ENCODE results near the gene TIMELESS. TPM values are rescaled to one million over a fixed set of nuclear protein-coding genes. Genes with fewer than 3 reads are reported as not detected.
"Not testable (repeated sequence)": the region's sequence is repeated elsewhere in the genome, so short reads cannot be mapped to it uniquely, and the experiment has no call there.

TIMELESS gene
- total RNA-seq (2022) (40.1 and 43.2 TPM in 2 replicates), Bru-seq, nascent RNA (percentile 61 among the genes with signal in this experiment), BruChase-seq, experiment 1, labeled RNA remaining after a 2-hour chase (percentile 69 among the genes with signal in this experiment), BruChase-seq, experiment 2, labeled RNA remaining after a 6-hour chase (percentile 80 among the genes with signal in this experiment)
- long read RNA-seq, full-length matches to known transcripts = 37 of 68 reads
- long read RNA-seq, partial matches to known transcripts = 16 of 68 reads
- long read RNA-seq, other reads (novel, unspliced or antisense) = 15 of 68 reads

- H3K4me3 ChIP-seq (ENCODE audit: low read depth, low read length) = peak within 1 kb of the TSS; percentile 65
- no peaks in the 10 kb centered on the region for H3K36me3 ChIP-seq (ENCODE audit: control insufficient read depth, insufficient read depth, low read length)
- peak within 1 kb of the TSS; percentile 89 for H3K27ac Mint-ChIP-seq (ENCODE audit: unreplicated experiment)
- CTCF ChIA-PET = interaction anchor here (0.6 to 2.5 kb wide), 7 partner anchors 11 to 133 kb away, joined by 3 to 12 read pairs (median 4); partner anchors contain the start of genes CNPY2 and STAT2
- intact Hi-C loops (cut with micrococcal nuclease; ENCODE audit: unreplicated experiment) = loop anchor here (1.0 to 5.0 kb wide), 3 partner anchors 16 to 117 kb away; partner anchors contain the start of genes PAN2 and STAT2
- peaks cover 4% of the 10 kb centered on the region; the same call in 1 of the 2 replicates for H3K4me1 ChIP-seq
- peaks cover 21% of the 10 kb centered on the region for H3K36me3 Mint-ChIP-seq (ENCODE audit: insufficient read depth, unreplicated experiment)
- POLR2A ChIA-PET = interaction anchor here (0.9 to 2.2 kb wide), 7 partner anchors 9 to 150 kb away, joined by 3 to 15 read pairs (median 3); partner anchors contain the start of genes CNPY2, PAN2 and STAT2
- peak; percentile 85 to 92 for DNase-seq
- no peaks in the 10 kb centered on the region for H3K9me3 ChIP-seq
- H3K27me3 Mint-ChIP-seq (ENCODE audit: insufficient read depth, unreplicated experiment) = no peaks in the 10 kb centered on the region
- H3K9me3 Mint-ChIP-seq (ENCODE audit: unreplicated experiment) = peaks cover 12% of the 10 kb centered on the region
- peak within 1 kb of the TSS; percentile 83 for H3K4me3 Mint-ChIP-seq (ENCODE audit: unreplicated experiment)
- TSS peak; percentile 75 for BruUV-seq (replicated peaks)
- peaks cover 16% of the 10 kb centered on the region for H3K4me1 Mint-ChIP-seq (ENCODE audit: low read depth, unreplicated experiment)
- H3K27me3 ChIP-seq (replicated peaks; ENCODE audit: control insufficient read depth, insufficient read depth, low read length) = no peaks in the 10 kb centered on the region
- no peak for TF ChIP-seq CTCF (IDR thresholded peaks at IDR 0.05; ENCODE audit: insufficient read depth in 1 of 2, low read depth in 1 of 2, low read length in 1 of 2, severe bottlenecking in 1 of 2, unreplicated experiment in 1 of 2)
Measured at GRCh38 chr12:56448860-56449621, at the start of gene TIMELESS. Gene TIMELESS (minus strand): TSS chr12:56449426. CDS start chr12:56434170, 15,256 bp downstream.

- H3K27ac Mint-ChIP-seq (ENCODE audit: unreplicated experiment); POLR2A ChIA-PET; H3K9me3 ChIP-seq; H3K4me1 Mint-ChIP-seq (ENCODE audit: low read depth, unreplicated experiment); H3K4me3 ChIP-seq (ENCODE audit: low read depth, low read length); H3K27me3 Mint-ChIP-seq (ENCODE audit: insufficient read depth, unreplicated experiment); DNase-seq; BruUV-seq (replicated peaks); H3K4me1 ChIP-seq; H3K36me3 ChIP-seq (ENCODE audit: control insufficient read depth, insufficient read depth, low read length); H3K36me3 Mint-ChIP-seq (ENCODE audit: insufficient read depth, unreplicated experiment); H3K4me3 Mint-ChIP-seq (ENCODE audit: unreplicated experiment); CTCF ChIA-PET; H3K9me3 Mint-ChIP-seq (ENCODE audit: unreplicated experiment); H3K27me3 ChIP-seq (replicated peaks; ENCODE audit: control insufficient read depth, insufficient read depth, low read length): not testable (repeated sequence)
- intact Hi-C loops (cut with micrococcal nuclease; ENCODE audit: unreplicated experiment) = loop anchor here (5.0 kb wide), 1 partner anchor 94 kb away; no protein-coding TSS in a partner anchor
Measured at GRCh38 chr12:56498126-56498902, 49.1 kb upstream of the TIMELESS start.

GRCh38 chr12:56496704-56497103 lies 47.5 kb upstream of the TIMELESS start:
- H3K36me3 ChIP-seq (ENCODE audit: control insufficient read depth, insufficient read depth, low read length); H3K4me3 Mint-ChIP-seq (ENCODE audit: unreplicated experiment); H3K36me3 Mint-ChIP-seq (ENCODE audit: insufficient read depth, unreplicated experiment); H3K9me3 Mint-ChIP-seq (ENCODE audit: unreplicated experiment); H3K4me1 Mint-ChIP-seq (ENCODE audit: low read depth, unreplicated experiment); H3K27me3 Mint-ChIP-seq (ENCODE audit: insufficient read depth, unreplicated experiment); H3K4me3 ChIP-seq (ENCODE audit: low read depth, low read length); POLR2A ChIA-PET; H3K27me3 ChIP-seq (replicated peaks; ENCODE audit: control insufficient read depth, insufficient read depth, low read length); H3K4me1 ChIP-seq; H3K9me3 ChIP-seq; H3K27ac Mint-ChIP-seq (ENCODE audit: unreplicated experiment); BruUV-seq (replicated peaks): not testable (repeated sequence)
- CTCF ChIA-PET = interaction anchor here (0.8 kb wide), 1 partner anchor 140 kb away, joined by 3 read pairs; no protein-coding TSS in a partner anchor
- TF ChIP-seq CTCF (IDR thresholded peaks at IDR 0.05; ENCODE audit: insufficient read depth in 1 of 2, low read depth in 1 of 2, low read length in 1 of 2, severe bottlenecking in 1 of 2, unreplicated experiment in 1 of 2) = peak in 1 of 2 experiments; percentile 16
- intact Hi-C loops (cut with micrococcal nuclease; ENCODE audit: unreplicated experiment) = loop anchor here (5.0 kb wide), 1 partner anchor 96 kb away; no protein-coding TSS in a partner anchor
- peak; percentile 49 to 60 for DNase-seq

DNA sequence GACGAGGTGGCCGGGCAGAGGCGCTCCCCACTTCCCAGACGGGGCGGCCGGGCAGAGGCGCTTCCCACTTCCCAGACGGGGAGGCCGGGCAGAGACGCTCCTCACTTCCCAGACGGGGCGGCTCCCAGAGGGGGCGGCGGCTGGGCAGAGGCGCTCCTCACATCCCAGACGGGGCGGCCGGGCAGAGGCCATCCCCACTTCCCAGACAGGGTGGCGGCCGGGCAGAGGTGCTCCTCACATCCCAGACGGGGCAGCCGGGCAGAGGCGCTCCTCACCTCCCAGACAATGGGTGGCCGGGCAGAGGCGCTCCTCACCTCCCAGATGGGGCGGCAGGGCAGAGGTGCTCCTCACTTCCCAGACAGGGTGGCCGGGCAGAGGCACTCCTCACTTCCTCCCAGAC lies 45.3 kb upstream of the TIMELESS start:
- POLR2A ChIA-PET; H3K27me3 ChIP-seq (replicated peaks; ENCODE audit: control insufficient read depth, insufficient read depth, low read length); H3K36me3 Mint-ChIP-seq (ENCODE audit: insufficient read depth, unreplicated experiment); H3K36me3 ChIP-seq (ENCODE audit: control insufficient read depth, insufficient read depth, low read length); H3K27ac Mint-ChIP-seq (ENCODE audit: unreplicated experiment); intact Hi-C loops (cut with micrococcal nuclease; ENCODE audit: unreplicated experiment); H3K4me3 ChIP-seq (ENCODE audit: low read depth, low read length); BruUV-seq (replicated peaks); H3K4me3 Mint-ChIP-seq (ENCODE audit: unreplicated experiment); H3K9me3 Mint-ChIP-seq (ENCODE audit: unreplicated experiment); H3K4me1 ChIP-seq; DNase-seq; H3K27me3 Mint-ChIP-seq (ENCODE audit: insufficient read depth, unreplicated experiment); H3K4me1 Mint-ChIP-seq (ENCODE audit: low read depth, unreplicated experiment); H3K9me3 ChIP-seq: not testable (repeated sequence)
- CTCF ChIA-PET = interaction anchor here (0.7 kb wide), 1 partner anchor 143 kb away, joined by 7 read pairs; no protein-coding TSS in a partner anchor

- H3K4me1 ChIP-seq; H3K4me3 Mint-ChIP-seq (ENCODE audit: unreplicated experiment); POLR2A ChIA-PET; BruUV-seq (replicated peaks); H3K36me3 Mint-ChIP-seq (ENCODE audit: insufficient read depth, unreplicated experiment); H3K9me3 Mint-ChIP-seq (ENCODE audit: unreplicated experiment); H3K27ac Mint-ChIP-seq (ENCODE audit: unreplicated experiment); intact Hi-C loops (cut with micrococcal nuclease; ENCODE audit: unreplicated experiment); DNase-seq; H3K9me3 ChIP-seq; H3K27me3 ChIP-seq (replicated peaks; ENCODE audit: control insufficient read depth, insufficient read depth, low read length); H3K36me3 ChIP-seq (ENCODE audit: control insufficient read depth, insufficient read depth, low read length); H3K4me1 Mint-ChIP-seq (ENCODE audit: low read depth, unreplicated experiment); H3K27me3 Mint-ChIP-seq (ENCODE audit: insufficient read depth, unreplicated experiment); H3K4me3 ChIP-seq (ENCODE audit: low read depth, low read length): not testable (repeated sequence)
- CTCF ChIA-PET = interaction anchor here (0.7 kb wide), 1 partner anchor 143 kb away, joined by 7 read pairs; no protein-coding TSS in a partner anchor
Measured at GRCh38 chr12:56494106-56494415, 44.8 kb upstream of the TIMELESS start.

Data from Caco-2 (cell line).